GM18951 (cell line): ENCODE results near the gene SRM.
"Not testable (repeated sequence)": the region's sequence is repeated elsewhere in the genome, so short reads cannot be mapped to it uniquely, and the experiment has no call there.

ENCODE experiments used
- POLR2A ChIP-seq: IDR thresholded peaks from 4 replicates; pipeline ENCODE4 v1.6.1; 2011; ENCODE audit warnings: mild to moderate bottlenecking; ENCODE audit not compliant: insufficient read length, insufficient read depth; ENCODE audit errors: extremely low read depth
- in situ Hi-C: fragments of 300-500 bp; cut with MboI; formaldehyde crosslinking; loops from one replicate; pipeline ENCODE4 v1.12.0; 2022; ENCODE audit warnings: low sequenced_read_pairs, mixed read lengths, inconsistent platforms; ENCODE audit not compliant: unreplicated experiment

Gene SRM

GRCh38 chr1:11071463-11072215 is 11.8 kb upstream of the SRM start:
- TF ChIP-seq POLR2A = no peak
- in situ Hi-C loops = no loop called here

- TF ChIP-seq POLR2A = no peak
- in situ Hi-C loops = no loop called here
These were observed 11.1 kb upstream of the SRM start for GRCh38 chr1:11070876-11071275.

DNA sequence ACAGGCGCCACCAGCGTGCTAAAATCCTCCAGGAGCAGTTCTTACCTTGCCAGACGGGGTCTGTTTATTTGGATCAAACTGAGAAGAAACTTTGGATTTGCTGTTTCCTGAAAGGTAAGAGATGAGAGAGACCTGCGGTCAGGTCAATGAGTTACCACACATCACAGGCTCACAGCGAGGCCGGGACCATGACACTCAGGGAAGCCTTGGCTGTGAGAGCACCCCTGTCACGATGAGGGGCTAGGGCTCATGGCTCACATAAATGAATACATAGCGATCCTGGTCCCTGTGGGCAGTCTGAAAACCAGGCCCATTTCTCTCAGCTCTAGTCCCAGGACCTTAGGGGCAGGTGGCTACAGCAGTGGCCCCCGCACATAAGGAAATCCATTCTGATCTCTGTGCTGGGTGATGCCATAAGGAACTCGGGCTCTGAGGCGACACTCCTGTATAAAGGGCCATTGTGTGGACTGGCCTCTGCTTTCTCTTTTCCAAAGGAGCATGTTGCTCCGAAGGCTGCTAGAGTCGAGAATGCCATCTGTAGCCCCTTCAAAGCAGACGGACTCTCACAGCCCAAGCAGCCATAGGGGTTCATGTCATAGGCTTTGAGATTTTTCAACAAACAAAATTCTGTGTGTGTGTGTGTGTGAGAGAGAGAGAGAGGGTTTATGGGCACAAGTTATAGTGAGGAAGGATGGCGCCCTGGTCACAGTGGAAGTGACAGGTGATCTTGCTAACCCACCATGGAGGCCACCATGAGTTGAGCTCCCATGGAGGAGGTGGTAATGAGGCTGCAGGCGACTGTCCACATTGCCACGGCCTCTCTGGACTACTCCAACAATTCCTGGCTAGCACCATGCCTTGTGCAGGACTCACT is 9.0 kb upstream of the SRM start:
- in situ Hi-C loops = no loop called here
- TF ChIP-seq POLR2A = no peak

- in situ Hi-C loops = no loop called here
- TF ChIP-seq POLR2A = no peak
These were observed 8.1 kb upstream of the SRM start for GRCh38 chr1:11067716-11068599.

- no peak for TF ChIP-seq POLR2A
- in situ Hi-C loops = no loop called here
These were observed 6.0 kb upstream of the SRM start for GRCh38 chr1:11065796-11066195.

DNA sequence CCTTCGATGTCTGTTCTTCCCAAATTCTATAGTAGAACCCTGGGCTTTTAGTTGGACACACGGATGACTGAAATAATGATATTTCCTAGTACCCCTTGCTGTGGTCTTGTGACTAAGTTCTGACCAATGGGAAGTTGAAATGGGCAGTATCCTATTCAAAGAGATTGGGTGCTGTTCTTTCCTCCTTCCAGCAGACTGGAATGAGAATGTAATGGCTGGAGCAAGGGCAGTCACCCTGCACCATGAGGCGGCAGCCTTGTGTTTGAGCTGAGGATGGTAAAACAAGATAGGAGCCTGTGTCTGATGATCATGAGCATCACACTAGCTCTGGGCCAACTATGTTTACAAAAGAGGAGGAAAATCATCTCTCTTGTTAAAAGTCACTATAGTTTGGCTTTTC is 5.1 kb upstream of the SRM start:
- in situ Hi-C loops = no loop called here
- TF ChIP-seq POLR2A = no peak

DNA sequence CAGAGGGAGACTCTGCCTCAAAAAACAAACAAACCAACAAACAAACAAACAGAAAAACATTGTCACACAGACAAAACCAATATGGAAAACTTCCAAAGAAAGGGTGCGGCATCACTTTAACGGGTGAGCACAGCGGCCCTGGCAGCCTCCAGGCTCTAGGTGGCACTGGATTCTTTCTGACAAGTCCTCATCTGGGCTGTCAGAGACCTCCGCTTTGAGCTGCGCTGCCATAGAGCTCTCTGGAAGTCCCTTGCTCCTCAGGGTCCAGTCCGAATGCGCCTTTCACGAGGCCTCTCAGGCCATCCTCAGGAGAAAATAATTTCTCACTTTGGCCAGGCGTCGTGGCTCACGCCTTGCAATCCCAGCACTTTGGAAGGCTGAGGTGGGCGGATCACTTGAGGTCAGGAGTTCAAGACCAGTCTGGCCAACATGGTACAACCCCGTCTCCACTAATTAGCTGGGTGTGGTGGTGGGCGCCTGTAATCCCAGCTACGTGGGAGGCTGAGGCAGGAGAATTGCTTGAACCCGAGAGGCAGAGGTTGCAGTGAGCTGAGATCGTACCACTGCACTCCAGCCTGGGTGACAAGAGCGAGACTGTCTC is 4.2 kb upstream of the SRM start:
- in situ Hi-C loops = not testable (repeated sequence)

DNA sequence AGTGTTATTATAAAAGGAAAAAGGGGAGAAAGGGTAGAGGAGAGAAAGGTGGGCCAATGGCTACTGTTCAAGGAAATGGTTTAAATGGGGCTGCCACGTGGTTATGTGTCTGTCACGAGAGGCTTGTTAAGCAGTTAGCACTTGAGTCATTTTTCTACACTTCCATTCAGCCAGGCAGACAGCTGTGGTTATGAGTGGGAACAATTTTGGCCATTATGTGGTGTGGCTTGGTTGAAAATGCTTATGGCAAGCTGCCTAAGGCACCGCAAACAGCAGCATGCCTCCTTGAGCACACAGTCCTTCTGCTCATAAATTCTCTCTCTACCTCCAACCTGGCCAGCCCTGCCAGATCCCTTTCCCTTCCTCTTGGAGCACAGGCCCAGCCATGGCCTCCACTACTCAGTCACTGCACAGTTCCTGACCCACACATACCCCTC is 3.2 kb upstream of the SRM start:
- in situ Hi-C loops = no loop called here
- TF ChIP-seq POLR2A = peak; percentile 26

- in situ Hi-C loops = no loop called here
- TF ChIP-seq POLR2A = no peak
These were observed 2.0 kb upstream of the SRM start for GRCh38 chr1:11061652-11062365.

DNA sequence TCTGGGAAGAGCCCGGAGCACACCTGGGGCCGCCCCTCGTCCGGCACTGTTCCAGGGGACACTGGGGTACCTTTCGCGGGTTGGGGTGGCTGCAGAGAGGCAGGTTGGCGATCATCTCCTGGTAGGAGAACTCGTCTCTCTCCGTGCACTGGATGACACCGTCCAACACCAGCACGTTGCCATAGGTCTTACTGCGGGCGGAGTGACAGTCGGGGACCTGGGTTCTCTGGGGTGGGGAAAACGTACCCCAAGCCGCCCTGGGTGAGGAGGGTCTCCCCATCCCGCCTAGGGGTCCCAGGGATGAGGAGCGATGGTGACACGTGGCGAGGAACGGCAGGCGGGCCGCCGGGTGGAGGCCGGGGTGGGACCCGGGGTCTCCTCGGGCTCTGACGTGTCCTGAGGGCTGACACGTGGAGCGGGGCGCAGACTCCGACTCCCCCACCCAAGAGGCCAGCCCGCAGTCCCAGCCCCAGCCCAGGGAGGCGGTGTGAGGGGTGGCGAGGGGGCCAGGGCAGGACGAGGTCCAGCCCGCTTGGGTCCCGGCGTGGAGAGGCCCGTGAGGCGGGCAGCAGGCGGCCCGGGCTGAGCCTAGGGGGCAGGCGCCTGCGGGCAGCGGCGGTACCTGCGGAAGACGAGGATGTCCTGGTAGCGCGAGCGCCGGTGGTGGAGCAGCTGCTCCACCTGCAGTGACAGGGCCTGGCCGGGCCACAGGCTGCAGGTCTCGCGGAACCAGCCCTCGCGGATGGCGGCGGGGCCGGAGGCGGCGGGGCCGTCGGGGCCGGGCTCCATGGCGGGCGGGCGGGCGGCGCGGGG is 457 bp downstream of the SRM start:
- in situ Hi-C loops = no loop called here

GRCh38 chr1:11058595-11059154 is 1.1 kb downstream of the SRM start:
- in situ Hi-C loops = no loop called here
- TF ChIP-seq POLR2A = no peak

More for the DNA sequence above, 457 bp downstream of the SRM start:
- no peak for TF ChIP-seq POLR2A
